Left ventricle myocardium inferior (tissue), 1 donor: ENCODE data around the gene HPCAL1. TPM values are rescaled to one million over a fixed set of nuclear protein-coding genes. Genes with fewer than 3 reads are reported as not detected.

Experiments used
- DNase-seq: peaks from one replicate; pipeline ENCODE4 v3.0.0-alpha.2; 2020
- H3K27ac ChIP-seq: fragments of 200-600 bp; replicated peaks from 2 replicates; pipeline ENCODE4 v1.8.0; 2021
- H3K27me3 ChIP-seq: fragments of 200-600 bp; 2 replicates; pipeline ENCODE4 v1.8.0; 2021; ENCODE audit warnings: low read depth
- H3K36me3 ChIP-seq: fragments of 200-600 bp; 2 replicates; pipeline ENCODE4 v1.8.0; 2021
- H3K4me1 ChIP-seq: fragments of 200-600 bp; 2 replicates; pipeline ENCODE4 v1.8.0; 2021
- H3K4me3 ChIP-seq: fragments of 200-600 bp; 2 replicates; pipeline ENCODE4 v1.8.0; 2021; ENCODE audit warnings: mild to moderate bottlenecking, moderate library complexity
- H3K9me3 ChIP-seq: fragments of 200-600 bp; replicated peaks from 2 replicates; pipeline ENCODE4 v1.8.0; 2021
- intact Hi-C: fragments of 100-400 bp; cut with micrococcal nuclease; formaldehyde crosslinking; loops from one replicate; pipeline ENCODE4 v1.11.0; 2022
- total RNA-seq: library from RNA; stranded (reverse); fragmentation: NEBNext Ultra II Directional; extraction: Animal tissue kit (Norgen Biotek cat#: 25700); gene quantifications from one replicate; pipeline ENCODE4 v1.2.1, GENCODE V29; 2021
- TF ChIP-seq, protein P1 (sequence below): fragments of 200-600 bp; IDR thresholded peaks from 2 replicates; pipeline ENCODE4 v1.8.0; 2021; ENCODE audit warnings: antibody characterized with exemption, mild to moderate bottlenecking, borderline replicate concordance
- donor health status: DM: no; HTN: yes; CAD: no; lungs with severe emphysema.

The HPCAL1 gene
- total RNA-seq, 1 donor from 2014 or later, result 29.4 TPM

DNA sequence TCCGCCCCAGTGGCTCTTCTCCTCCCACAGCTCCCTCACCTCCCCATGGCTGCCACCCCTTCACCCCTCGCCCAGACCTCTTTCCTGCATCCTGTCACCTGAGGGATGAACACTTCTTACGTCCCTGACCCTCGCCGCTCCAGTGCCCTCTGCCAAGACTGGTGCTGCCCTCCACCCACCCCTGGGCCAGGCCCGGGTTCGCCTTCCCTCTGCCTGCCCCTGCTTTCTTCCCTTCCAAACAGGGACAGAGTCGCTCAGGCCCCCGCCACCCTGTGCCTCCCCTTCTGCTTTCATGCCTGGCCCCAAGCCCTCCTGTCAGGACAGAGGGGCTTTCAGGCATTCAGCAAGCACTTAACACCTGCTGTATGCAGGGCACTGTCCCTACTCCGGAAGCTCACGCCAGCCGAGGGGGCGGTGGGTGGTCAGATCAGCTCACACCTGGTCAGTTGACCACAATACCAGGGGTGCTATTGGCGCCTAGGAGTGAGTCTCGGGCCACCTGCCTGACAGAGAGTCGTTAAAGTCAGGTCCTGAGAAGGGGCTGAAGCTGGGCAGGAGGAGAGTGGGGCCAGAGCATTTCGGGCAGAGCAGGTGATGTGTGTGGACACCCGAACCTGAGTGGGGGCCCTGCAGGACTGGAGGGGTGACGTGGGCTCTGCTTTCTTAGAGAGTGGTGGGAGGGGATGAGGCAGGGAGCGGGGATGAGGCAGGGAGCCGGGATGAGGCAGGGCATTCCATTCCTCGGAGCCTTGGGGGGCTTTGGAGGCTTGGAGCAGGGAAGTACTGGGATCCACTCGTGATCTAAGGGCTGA, 26.0 kb upstream of the HPCAL1 start:
- Histone ChIP-seq H3K4me3 (no peak overlapping the region), H3K27ac (no peak overlapping the region), H3K4me1 (no peaks in the 10 kb centered on the region), H3K36me3 (no peaks in the 10 kb centered on the region), H3K9me3 (no peaks in the 10 kb centered on the region), H3K27me3 (no peaks in the 10 kb centered on the region)
- no peak for DNase-seq
- TF ChIP-seq, protein P1, sequence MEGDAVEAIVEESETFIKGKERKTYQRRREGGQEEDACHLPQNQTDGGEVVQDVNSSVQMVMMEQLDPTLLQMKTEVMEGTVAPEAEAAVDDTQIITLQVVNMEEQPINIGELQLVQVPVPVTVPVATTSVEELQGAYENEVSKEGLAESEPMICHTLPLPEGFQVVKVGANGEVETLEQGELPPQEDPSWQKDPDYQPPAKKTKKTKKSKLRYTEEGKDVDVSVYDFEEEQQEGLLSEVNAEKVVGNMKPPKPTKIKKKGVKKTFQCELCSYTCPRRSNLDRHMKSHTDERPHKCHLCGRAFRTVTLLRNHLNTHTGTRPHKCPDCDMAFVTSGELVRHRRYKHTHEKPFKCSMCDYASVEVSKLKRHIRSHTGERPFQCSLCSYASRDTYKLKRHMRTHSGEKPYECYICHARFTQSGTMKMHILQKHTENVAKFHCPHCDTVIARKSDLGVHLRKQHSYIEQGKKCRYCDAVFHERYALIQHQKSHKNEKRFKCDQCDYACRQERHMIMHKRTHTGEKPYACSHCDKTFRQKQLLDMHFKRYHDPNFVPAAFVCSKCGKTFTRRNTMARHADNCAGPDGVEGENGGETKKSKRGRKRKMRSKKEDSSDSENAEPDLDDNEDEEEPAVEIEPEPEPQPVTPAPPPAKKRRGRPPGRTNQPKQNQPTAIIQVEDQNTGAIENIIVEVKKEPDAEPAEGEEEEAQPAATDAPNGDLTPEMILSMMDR, result no peak
- intact Hi-C loops, result no loop called here

DNA sequence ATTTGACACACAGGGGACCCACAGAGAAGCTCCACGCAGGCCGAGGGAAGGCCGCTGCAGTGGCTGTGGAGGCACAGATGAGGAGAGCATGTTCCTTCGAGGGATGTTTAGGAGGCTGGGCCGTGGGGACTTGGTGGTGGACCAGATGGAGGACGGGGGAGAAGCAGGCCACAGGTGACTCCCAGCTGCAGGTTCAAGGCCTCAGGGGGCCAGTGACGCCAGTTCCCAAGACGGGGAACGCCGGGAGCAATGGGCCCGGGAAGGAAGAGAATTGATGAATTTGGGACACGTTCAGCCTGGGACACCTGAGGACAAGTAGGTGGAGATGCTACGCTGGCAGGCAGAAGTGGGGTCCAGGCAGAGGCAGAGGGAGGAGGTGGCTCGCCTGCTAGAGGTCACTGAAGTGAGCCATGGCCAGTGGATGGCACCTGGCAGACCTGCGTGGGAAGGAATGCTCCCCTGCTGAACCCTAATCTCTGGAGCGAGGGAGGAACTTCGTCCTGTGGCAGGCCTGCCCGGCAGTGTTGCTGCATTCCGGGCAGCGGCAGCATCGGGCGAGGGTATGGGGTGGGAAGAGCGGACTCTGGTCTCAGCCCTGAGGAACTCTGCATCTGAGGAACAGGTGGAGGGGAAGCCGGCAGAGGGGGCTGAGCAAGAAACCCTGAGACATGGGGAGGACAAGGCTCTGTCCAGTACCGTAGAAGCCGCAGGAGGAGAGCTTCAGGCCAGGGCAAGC, 25.2 kb upstream of the HPCAL1 start:
- Histone ChIP-seq H3K27ac (no peak overlapping the region), H3K27me3 (no peaks in the 10 kb centered on the region), H3K4me3 (no peak overlapping the region), H3K36me3 (no peaks in the 10 kb centered on the region), H3K9me3 (no peaks in the 10 kb centered on the region), H3K4me1 (no peaks in the 10 kb centered on the region)
- intact Hi-C loops, result no loop called here
- no peak for DNase-seq
- TF ChIP-seq, protein P1, result no peak

DNA sequence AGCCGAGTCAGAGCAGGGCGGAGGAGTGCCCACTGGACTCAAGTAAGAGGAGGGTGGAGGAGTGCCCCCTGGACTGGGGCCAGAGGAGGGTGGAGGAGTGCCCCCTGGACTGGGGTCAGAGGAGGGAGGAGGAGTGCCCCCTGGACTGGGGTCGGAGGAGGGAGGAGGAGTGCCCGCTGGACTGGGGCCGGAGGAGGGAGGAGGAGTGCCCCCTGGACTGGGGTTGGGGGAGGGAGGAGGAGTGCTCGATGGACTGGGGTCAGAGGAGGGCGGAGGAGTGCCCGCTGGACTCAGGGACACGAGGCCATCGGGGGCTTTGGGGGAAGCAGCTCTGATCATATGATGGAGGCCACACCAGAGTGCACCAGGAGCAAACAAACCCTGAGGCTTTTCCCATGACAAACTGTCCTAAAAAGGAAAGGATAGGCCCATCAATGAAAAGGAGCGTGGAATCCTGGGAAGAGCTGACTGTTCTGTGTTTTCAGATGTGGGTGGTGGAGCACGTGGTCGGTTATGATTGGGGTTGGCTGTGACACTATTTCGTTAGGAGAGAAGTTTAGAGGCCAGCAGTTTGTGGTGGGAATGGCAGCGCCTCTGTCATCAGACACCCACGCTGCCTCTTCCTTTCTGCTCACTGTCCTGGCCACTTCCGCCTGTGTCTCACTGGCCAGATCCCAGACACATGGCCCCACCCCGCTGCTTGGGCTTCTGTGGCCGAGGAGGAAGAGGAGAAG, 24.5 kb upstream of the HPCAL1 start:
- intact Hi-C loops, result no loop called here
- peak overlapping the region; percentile 43 for H3K27ac ChIP-seq
- H3K4me3 ChIP-seq, result no peak overlapping the region
- no peaks in the 10 kb centered on the region for H3K36me3 ChIP-seq
- peak; percentile 73 for DNase-seq
- TF ChIP-seq, protein P1, result no peak
- no peaks in the 10 kb centered on the region for H3K4me1 ChIP-seq
- no peaks in the 10 kb centered on the region for H3K27me3 ChIP-seq
- no peaks in the 10 kb centered on the region for H3K9me3 ChIP-seq

DNA sequence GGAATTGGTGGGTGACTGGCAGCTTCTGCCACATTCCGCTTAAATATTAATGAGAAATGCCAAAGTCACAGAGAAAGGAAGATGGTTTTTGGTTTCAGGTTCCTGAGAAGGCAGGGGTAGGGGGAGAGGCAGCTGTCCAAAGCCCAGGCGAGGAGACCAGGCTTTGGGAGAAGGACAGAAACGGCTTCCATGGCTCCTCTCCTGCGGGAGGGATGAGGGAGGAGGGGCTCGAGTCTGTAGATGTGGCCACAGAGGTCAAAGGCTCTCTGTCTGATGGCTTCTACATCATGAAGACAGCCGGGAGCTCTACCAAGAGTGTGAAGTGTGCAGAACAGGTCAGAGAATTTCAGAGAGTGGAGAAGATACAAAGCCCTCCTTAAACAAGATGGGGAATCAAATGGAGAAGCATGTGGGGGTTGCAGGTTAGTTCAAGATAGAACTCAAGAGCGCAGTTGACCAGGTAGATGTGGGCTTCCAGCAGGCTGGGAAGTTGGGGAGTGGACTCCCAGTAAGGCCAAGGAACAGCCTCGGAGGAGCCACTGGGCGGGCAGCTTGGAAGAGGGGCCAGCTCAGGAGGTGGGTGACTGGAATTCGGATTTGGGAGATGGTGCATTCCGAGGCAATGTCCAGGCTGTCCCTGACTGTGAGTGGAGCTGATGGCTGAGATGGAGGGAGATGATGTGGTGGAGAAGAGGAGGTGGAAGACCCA, 23.8 kb upstream of the HPCAL1 start:
- Histone ChIP-seq H3K4me1 (no peaks in the 10 kb centered on the region), H3K36me3 (no peaks in the 10 kb centered on the region), H3K27ac (peak overlapping the region; percentile 43), H3K9me3 (no peaks in the 10 kb centered on the region), H3K4me3 (no peak overlapping the region), H3K27me3 (no peaks in the 10 kb centered on the region)
- DNase-seq, result no peak
- TF ChIP-seq, protein P1, result no peak
- intact Hi-C loops, result no loop called here

DNA sequence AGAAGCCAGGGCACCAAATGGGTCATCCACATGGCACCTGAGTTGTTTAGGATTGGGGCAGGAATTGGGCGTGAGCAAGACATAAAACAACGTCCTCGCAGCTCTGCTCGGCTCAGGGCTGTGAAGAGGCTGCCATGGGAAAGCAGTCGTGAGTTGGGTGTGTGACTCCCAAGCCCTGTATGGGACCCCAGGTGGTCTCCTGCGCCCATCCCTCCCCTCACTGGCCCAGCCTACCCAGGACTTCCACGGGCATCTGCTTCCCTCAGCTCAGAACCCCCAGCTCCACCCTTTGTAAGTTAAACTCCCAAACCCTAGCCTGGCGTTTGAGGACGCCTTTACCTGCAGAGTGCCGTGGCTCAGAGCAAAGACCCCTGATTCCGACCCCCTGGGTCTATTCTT, 23.2 kb upstream of the HPCAL1 start:
- no peak for DNase-seq
- H3K27ac ChIP-seq, result no peak overlapping the region

More for the DNA sequence above, 23.2 kb upstream of the HPCAL1 start:
- no peaks in the 10 kb centered on the region for H3K36me3 ChIP-seq
- no peak overlapping the region for H3K4me3 ChIP-seq
- no peaks in the 10 kb centered on the region for H3K27me3 ChIP-seq
- TF ChIP-seq, protein P1, result no peak
- intact Hi-C loops, result no loop called here
- H3K9me3 ChIP-seq, result no peaks in the 10 kb centered on the region
- no peaks in the 10 kb centered on the region for H3K4me1 ChIP-seq
